Measurements from ENCODE around the gene ZNF410. TPM values are rescaled to one million over a fixed set of nuclear protein-coding genes. Genes with fewer than 3 reads are reported as not detected.

ZNF410 gene
- total RNA-seq, 1 donor from 2014 or later, result 131 TPM

GRCh38 chr14:73878436-73878835 is 8.2 kb upstream of the ZNF410 start:
- Histone ChIP-seq H3K27me3 (ENCODE audit: control insufficient read depth, insufficient read depth, low read length) (no peaks in the 10 kb centered on the region), H3K4me3 (ENCODE audit: low read depth, low read length) (no peak overlapping the region), H3K36me3 (ENCODE audit: control insufficient read depth, insufficient read depth, low read length) (peaks cover 1% of the 10 kb centered on the region)
- no peak for TF ChIP-seq CTCF (IDR thresholded peaks at IDR 0.05; ENCODE audit: insufficient read depth, low read length, severe bottlenecking)
- DNase-seq (ENCODE audit: low read depth), result no peak
- no peak for FAIRE-seq

- no peak for FAIRE-seq
- Histone ChIP-seq H3K36me3 (ENCODE audit: control insufficient read depth, insufficient read depth, low read length) (peaks cover 1% of the 10 kb centered on the region), H3K27me3 (ENCODE audit: control insufficient read depth, insufficient read depth, low read length) (no peaks in the 10 kb centered on the region), H3K4me3 (ENCODE audit: low read depth, low read length) (no peak overlapping the region)
- no peak for TF ChIP-seq CTCF (IDR thresholded peaks at IDR 0.05; ENCODE audit: insufficient read depth, low read length, severe bottlenecking)
- no peak for DNase-seq (ENCODE audit: low read depth)
These were observed 7.6 kb upstream of the ZNF410 start for GRCh38 chr14:73879027-73879426.

- FAIRE-seq (no peak), DNase-seq (ENCODE audit: low read depth) (no peak)
- TF ChIP-seq CTCF (IDR thresholded peaks at IDR 0.05; ENCODE audit: insufficient read depth, low read length, severe bottlenecking), result no peak
- Histone ChIP-seq H3K27me3 (ENCODE audit: control insufficient read depth, insufficient read depth, low read length) (no peaks in the 10 kb centered on the region), H3K4me3 (ENCODE audit: low read depth, low read length) (no peak overlapping the region), H3K36me3 (ENCODE audit: control insufficient read depth, insufficient read depth, low read length) (no peaks in the 10 kb centered on the region)
These were observed 2.0 kb upstream of the ZNF410 start for GRCh38 chr14:73884438-73885190.

GRCh38 chr14:73887318-73887616 is 608 bp downstream of the ZNF410 start:
- peak; percentile 8 for DNase-seq (ENCODE audit: low read depth)
- Histone ChIP-seq H3K27me3 (ENCODE audit: control insufficient read depth, insufficient read depth, low read length) (no peaks in the 10 kb centered on the region), H3K4me3 (ENCODE audit: low read depth, low read length) (peak overlapping the region; percentile 89), H3K36me3 (ENCODE audit: control insufficient read depth, insufficient read depth, low read length) (peaks cover 2% of the 10 kb centered on the region)
- TF ChIP-seq CTCF (IDR thresholded peaks at IDR 0.05; ENCODE audit: insufficient read depth, low read length, severe bottlenecking), result no peak
- FAIRE-seq, result no peak

GRCh38 chr14:73887694-73888459 is 1.2 kb downstream of the ZNF410 start:
- no peak for FAIRE-seq
- no peak for TF ChIP-seq CTCF (IDR thresholded peaks at IDR 0.05; ENCODE audit: insufficient read depth, low read length, severe bottlenecking)
- no peaks in the 10 kb centered on the region for H3K27me3 ChIP-seq (ENCODE audit: control insufficient read depth, insufficient read depth, low read length)
- H3K4me3 ChIP-seq (ENCODE audit: low read depth, low read length), result peak overlapping the region; percentile 89
- DNase-seq (ENCODE audit: low read depth), result peak; percentile 28
- peaks cover 3% of the 10 kb centered on the region for H3K36me3 ChIP-seq (ENCODE audit: control insufficient read depth, insufficient read depth, low read length)

All from bronchial epithelial cell (primary cell).